ENCODE results near the gene SIRT3. TPM values are rescaled to one million over a fixed set of nuclear protein-coding genes. Genes with fewer than 3 reads are reported as not detected.
A peak's percentile ranks its signal among the peaks of the same experiment; 100 is the strongest.

The SIRT3 gene
- total and polyA plus RNA-seq, 2 experiments from 2014 or later: 14.9 to 15.5 TPM

GRCh38 chr11:279040-279965 lies 43.2 kb upstream of the SIRT3 start:
- TF ChIP-seq EZH2phosphoT487 (IDR thresholded peaks at IDR 0.05; ENCODE audit: insufficient read depth, low read depth): 0 out of 2 replicates have a peak, but pooled peaks have one; percentile 34
- TF ChIP-seq EZH2 (IDR thresholded peaks at IDR 0.05; ENCODE audit: insufficient read depth, poor library complexity, severe bottlenecking): no peak
- H3K27me3 ChIP-seq (replicated peaks; ENCODE audit: insufficient read depth): peaks cover 71% of the 10 kb centered on the region
- H3K9ac ChIP-seq: no peak overlapping the region
- DNase-seq: no peak
- in situ Hi-C loops (cut with MboI): no loop called here
- WGBS, 2 experiments (ENCODE audit: low coverage in 1 of 2, low lambda C conversion rate in 2 of 2, missing lambda C conversion rate in 2 of 2): 11 to 12% methylated on average over 38 to 84 of the region's 97 CpGs
- H3K4me3 ChIP-seq: no peak overlapping the region
- no peaks in the 10 kb centered on the region for H3K9me3 ChIP-seq (ENCODE audit: low read depth)
- no peak overlapping the region for H3K27ac ChIP-seq
- H3F3A ChIP-seq (ENCODE audit: insufficient read depth): no peaks in the 10 kb centered on the region
- no peak overlapping the region for H2AFZ ChIP-seq
- no peak overlapping the region for H3K4me2 ChIP-seq (ENCODE audit: unreplicated experiment)
- H3K9me2 ChIP-seq (ENCODE audit: insufficient read depth): no peaks in the 10 kb centered on the region
- H3K79me2 ChIP-seq (ENCODE audit: insufficient read depth): no peaks in the 10 kb centered on the region
- H4K20me1 ChIP-seq (ENCODE audit: insufficient read depth): no peaks in the 10 kb centered on the region
- H3K4me1 ChIP-seq (ENCODE audit: insufficient read depth): no peaks in the 10 kb centered on the region
- H3K36me3 ChIP-seq (ENCODE audit: low read depth): no peaks in the 10 kb centered on the region

DNA sequence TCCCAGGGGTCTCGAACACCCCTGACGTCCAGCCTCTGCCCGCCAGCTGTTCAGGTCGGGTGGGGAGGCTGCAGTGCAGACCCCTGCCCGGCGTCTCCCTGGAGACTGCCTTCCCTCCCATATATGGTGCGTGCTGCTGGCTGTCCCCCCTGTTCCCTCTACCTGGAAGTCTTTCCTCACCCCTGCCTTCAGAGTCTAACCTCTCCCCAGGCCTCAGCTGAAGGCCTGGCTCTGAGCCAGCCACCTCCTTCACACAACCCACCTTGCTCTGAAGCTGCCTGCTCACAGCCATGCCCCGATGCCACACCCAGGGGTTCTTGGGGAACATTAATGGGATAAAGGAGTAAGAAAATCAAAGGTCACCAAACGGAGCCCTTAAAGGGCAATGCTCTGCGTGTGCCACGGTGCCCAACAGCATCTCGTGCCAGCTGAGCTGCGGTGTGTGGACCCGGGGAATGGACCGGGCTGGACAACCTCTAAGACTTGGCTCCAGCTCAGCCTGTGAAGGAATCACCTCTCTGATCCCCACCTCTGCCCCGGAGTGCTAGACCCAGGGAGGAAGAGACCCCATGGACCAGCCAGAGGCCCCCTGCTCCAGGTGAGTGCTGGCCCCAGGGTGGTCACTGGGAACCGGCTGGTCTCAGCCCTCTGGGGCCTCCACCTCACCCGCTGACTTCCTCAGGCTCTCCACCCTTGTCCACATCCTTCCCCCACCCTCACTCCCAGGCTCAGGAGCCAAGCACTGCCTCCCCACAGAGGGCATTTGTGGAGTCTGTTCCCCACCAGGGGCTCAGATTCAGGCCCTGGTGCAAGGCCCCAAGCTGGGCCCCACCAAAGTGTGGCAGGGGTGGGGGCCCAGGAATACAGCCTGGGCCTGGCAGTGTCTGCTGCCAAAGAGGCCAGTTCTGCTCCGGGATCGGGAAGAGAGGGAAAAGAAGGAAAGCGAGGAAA lies 42.1 kb upstream of the SIRT3 start, which contains the start of gene NLRP6:
Gene NLRP6, plus strand, starts transcription at position 407 of the 951 bp plus-strand sequence. Its CDS starts 163 bp downstream, at position 570.
- in situ Hi-C loops (cut with MboI): no loop called here

DNA sequence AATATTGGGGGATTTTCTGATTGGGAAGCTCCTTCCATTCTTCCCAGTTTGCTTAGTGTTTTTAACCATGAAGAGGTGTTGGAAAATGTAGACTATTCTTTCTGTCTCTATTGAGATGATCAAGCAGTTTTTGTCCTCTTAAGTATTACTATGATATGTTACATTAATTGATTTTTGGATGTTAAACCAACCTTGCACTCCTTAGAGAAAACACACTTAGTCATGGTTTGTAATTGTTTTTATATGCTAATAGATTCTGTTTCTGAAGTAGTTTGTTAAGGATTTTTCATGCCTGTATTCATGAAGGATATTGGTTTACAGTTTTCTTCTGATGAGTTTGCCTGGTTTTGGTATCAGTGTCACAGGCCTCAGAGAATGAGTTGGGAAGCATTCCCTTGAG lies 40.1 kb upstream of the SIRT3 start:
- Histone ChIP-seq H4K20me1 (ENCODE audit: insufficient read depth) (no peaks in the 10 kb centered on the region), H3K79me2 (ENCODE audit: insufficient read depth) (no peaks in the 10 kb centered on the region), H3K9me2 (ENCODE audit: insufficient read depth) (no peaks in the 10 kb centered on the region), H3K9ac (no peak overlapping the region), H3K4me2 (ENCODE audit: unreplicated experiment) (no peak overlapping the region), H3K4me3 (no peak overlapping the region), H3K27ac (no peak overlapping the region), H3K4me1 (ENCODE audit: insufficient read depth) (no peaks in the 10 kb centered on the region), H3F3A (ENCODE audit: insufficient read depth) (no peaks in the 10 kb centered on the region), H3K9me3 (ENCODE audit: low read depth) (no peaks in the 10 kb centered on the region), H2AFZ (no peak overlapping the region), H3K27me3 (replicated peaks; ENCODE audit: insufficient read depth) (peaks cover 46% of the 10 kb centered on the region), H3K36me3 (ENCODE audit: low read depth) (no peaks in the 10 kb centered on the region)
- TF ChIP-seq EZH2 (IDR thresholded peaks at IDR 0.05; ENCODE audit: insufficient read depth, poor library complexity, severe bottlenecking) (no peak), EZH2phosphoT487 (IDR thresholded peaks at IDR 0.05; ENCODE audit: insufficient read depth, low read depth) (no peak)
- DNase-seq: no peak
- in situ Hi-C loops (cut with MboI): no loop called here

More for the DNA sequence above, 42.1 kb upstream of the SIRT3 start, which contains the start of gene NLRP6:
- Histone ChIP-seq H2AFZ (no peak within 1 kb of the TSS), H3K4me3 (no peak within 1 kb of the TSS), H3K4me1 (ENCODE audit: insufficient read depth) (no peaks in the 10 kb centered on the region), H3K4me2 (ENCODE audit: unreplicated experiment) (no peak within 1 kb of the TSS), H3F3A (ENCODE audit: insufficient read depth) (no peaks in the 10 kb centered on the region), H3K9me3 (ENCODE audit: low read depth) (no peaks in the 10 kb centered on the region), H3K9ac (no peak within 1 kb of the TSS), H3K27ac (no peak within 1 kb of the TSS), H3K36me3 (ENCODE audit: low read depth) (no peaks in the 10 kb centered on the region), H4K20me1 (ENCODE audit: insufficient read depth) (no peaks in the 10 kb centered on the region), H3K27me3 (replicated peaks; ENCODE audit: insufficient read depth) (peaks cover 65% of the 10 kb centered on the region), H3K9me2 (ENCODE audit: insufficient read depth) (no peaks in the 10 kb centered on the region), H3K79me2 (ENCODE audit: insufficient read depth) (no peaks in the 10 kb centered on the region)
- 56 to 62% methylated on average over 21 of the region's 21 CpGs for WGBS, 2 experiments (ENCODE audit: low coverage in 1 of 2, low lambda C conversion rate in 2 of 2, missing lambda C conversion rate in 2 of 2)
- TF ChIP-seq EZH2 (IDR thresholded peaks at IDR 0.05; ENCODE audit: insufficient read depth, poor library complexity, severe bottlenecking) (no peak), EZH2phosphoT487 (IDR thresholded peaks at IDR 0.05; ENCODE audit: insufficient read depth, low read depth) (no peak)
- DNase-seq: no peak

DNA sequence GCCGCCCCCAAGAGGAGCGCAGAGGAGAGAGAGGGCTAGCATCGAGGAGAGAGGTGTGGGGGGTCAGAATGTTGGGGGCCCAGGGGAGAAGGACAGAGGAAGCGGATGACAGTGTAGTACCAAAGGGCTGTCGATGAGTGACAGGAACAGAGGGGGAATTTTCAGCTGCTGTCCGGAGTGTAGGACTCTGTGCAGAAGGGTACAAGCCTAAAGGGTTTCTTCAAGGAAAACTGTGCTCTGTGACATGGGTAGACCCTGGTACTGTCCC lies 36.7 kb upstream of the SIRT3 start:
- no peak overlapping the region for H3K4me2 ChIP-seq (ENCODE audit: unreplicated experiment)
- peaks cover 16% of the 10 kb centered on the region for H3K27me3 ChIP-seq (replicated peaks; ENCODE audit: insufficient read depth)
- H3K4me1 ChIP-seq (ENCODE audit: insufficient read depth): no peaks in the 10 kb centered on the region
- H2AFZ ChIP-seq: no peak overlapping the region
- no peak for TF ChIP-seq EZH2 (IDR thresholded peaks at IDR 0.05; ENCODE audit: insufficient read depth, poor library complexity, severe bottlenecking)
- no peak for TF ChIP-seq EZH2phosphoT487 (IDR thresholded peaks at IDR 0.05; ENCODE audit: insufficient read depth, low read depth)
- H3K4me3 ChIP-seq: no peak overlapping the region
- no peak for DNase-seq
- H4K20me1 ChIP-seq (ENCODE audit: insufficient read depth): no peaks in the 10 kb centered on the region
- WGBS, 2 experiments (ENCODE audit: low coverage in 1 of 2, low lambda C conversion rate in 2 of 2, missing lambda C conversion rate in 2 of 2): 72 to 75% methylated on average over 5 to 6 of the region's 6 CpGs
- no peaks in the 10 kb centered on the region for H3K9me3 ChIP-seq (ENCODE audit: low read depth)
- in situ Hi-C loops (cut with MboI): no loop called here
- no peak overlapping the region for H3K27ac ChIP-seq
- no peaks in the 10 kb centered on the region for H3K36me3 ChIP-seq (ENCODE audit: low read depth)
- H3K79me2 ChIP-seq (ENCODE audit: insufficient read depth): no peaks in the 10 kb centered on the region
- H3F3A ChIP-seq (ENCODE audit: insufficient read depth): peaks cover 4% of the 10 kb centered on the region
- no peaks in the 10 kb centered on the region for H3K9me2 ChIP-seq (ENCODE audit: insufficient read depth)
- no peak overlapping the region for H3K9ac ChIP-seq

Measured in GM23248 (cell line).